ENCODE data around the gene CYCS.
A peak's percentile ranks its signal among the peaks of the same experiment; 100 is the strongest.
"Not testable (repeated sequence)": the region's sequence is repeated elsewhere in the genome, so short reads cannot be mapped to it uniquely, and the experiment has no call there.

CYCS gene

DNA sequence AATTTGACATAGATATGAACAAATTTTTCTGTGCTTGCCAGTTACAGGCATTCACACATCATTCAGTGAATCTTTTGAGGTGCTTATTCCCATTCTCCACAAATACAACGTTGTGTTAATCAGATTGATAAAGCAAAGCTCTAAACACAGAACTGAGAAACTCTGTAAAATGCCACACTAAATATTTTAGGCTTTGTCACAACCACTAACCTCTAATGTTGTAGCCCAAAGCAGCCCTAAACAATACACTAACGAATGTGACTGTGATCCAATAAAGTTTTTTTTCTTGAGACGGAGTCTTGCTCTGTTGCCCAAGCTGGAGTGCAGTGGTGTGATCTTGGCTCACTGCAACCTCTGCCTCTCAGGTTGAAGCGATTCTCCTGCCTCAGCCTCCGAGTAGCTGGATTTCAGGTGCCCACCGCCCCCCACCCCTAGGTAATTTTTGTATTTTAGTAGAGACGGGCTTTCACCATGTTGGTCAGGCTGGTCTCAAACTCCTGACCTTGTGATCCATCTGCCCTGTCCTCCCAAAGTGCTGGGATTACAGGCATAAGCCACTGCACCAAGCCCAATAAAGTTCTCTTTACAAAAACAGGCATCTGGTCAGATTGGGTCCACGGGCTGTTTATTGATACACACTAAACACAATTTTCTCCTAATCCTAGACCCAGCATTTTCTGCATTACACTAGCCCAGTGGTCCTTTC lies 6.9 kb downstream of the CYCS start:
- TF ChIP-seq, protein P1, sequence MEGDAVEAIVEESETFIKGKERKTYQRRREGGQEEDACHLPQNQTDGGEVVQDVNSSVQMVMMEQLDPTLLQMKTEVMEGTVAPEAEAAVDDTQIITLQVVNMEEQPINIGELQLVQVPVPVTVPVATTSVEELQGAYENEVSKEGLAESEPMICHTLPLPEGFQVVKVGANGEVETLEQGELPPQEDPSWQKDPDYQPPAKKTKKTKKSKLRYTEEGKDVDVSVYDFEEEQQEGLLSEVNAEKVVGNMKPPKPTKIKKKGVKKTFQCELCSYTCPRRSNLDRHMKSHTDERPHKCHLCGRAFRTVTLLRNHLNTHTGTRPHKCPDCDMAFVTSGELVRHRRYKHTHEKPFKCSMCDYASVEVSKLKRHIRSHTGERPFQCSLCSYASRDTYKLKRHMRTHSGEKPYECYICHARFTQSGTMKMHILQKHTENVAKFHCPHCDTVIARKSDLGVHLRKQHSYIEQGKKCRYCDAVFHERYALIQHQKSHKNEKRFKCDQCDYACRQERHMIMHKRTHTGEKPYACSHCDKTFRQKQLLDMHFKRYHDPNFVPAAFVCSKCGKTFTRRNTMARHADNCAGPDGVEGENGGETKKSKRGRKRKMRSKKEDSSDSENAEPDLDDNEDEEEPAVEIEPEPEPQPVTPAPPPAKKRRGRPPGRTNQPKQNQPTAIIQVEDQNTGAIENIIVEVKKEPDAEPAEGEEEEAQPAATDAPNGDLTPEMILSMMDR (IDR thresholded peaks at IDR 0.05; ENCODE audit: extremely low read depth, missing control alignments) = no peak
- DNase-seq (ENCODE audit: low spot score) = peak; percentile 19

DNA sequence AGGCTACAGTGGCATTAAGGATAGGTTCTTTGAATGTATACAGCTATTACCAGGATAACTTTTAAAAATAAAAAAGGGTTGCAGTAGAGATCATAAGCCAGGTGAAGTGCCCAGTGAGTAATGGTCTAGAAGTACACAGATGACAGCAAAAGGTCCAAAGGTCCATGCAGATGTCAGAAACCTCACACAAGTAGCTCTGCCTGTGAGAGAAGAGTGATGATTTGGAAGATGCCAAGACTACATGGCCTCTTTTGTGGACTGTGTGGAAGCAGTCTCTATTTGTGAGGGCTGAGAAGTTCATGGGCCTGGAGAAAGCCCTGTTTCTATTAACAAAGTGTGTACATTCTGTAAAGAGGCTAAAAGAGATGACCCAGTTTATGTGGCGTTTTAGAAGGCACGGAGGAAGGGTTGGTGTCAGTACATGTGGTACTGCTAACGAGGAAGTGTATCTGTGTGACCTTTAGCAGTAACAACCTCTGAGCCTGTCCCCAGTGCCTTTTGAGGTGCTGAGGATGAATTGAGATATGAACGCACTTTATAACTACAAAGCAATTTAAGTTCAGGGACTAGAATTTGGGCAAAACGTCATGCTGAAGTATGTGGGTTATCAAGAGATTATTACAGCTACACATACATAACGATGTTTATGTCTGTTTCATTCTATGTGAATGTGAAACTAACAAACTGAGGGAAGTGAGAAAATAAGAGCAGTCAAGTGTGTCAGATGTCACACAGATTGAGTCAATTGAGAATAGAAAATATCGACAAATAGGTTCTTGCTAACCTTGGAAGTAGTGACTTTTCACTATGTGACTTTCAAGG lies 7.6 kb downstream of the CYCS start:
- peak; percentile 69 for DNase-seq (ENCODE audit: low spot score)
- TF ChIP-seq, protein P1 (IDR thresholded peaks at IDR 0.05; ENCODE audit: extremely low read depth, missing control alignments) = no peak

DNA sequence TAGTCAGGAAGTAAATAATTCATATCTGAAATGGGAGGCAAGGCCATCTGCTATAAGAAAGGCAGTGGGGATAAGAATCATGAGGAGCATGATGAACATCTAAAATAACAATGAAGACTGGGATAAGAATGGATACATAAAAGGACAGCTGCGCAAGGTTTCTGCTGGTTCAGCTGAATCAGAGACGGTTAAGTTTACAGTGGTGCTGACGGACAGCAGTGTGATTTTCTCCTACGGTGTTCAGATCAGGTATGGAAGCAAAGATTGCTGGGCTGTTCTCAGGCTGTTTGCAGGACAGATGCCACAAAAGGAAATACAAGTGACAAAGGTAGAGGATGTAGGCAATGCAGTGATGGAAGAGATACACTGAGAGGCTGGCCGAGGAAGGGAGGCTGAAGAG lies 8.4 kb downstream of the CYCS start:
- TF ChIP-seq, protein P1 (IDR thresholded peaks at IDR 0.05; ENCODE audit: extremely low read depth, missing control alignments) = no peak
- DNase-seq (ENCODE audit: low spot score) = no peak

DNA sequence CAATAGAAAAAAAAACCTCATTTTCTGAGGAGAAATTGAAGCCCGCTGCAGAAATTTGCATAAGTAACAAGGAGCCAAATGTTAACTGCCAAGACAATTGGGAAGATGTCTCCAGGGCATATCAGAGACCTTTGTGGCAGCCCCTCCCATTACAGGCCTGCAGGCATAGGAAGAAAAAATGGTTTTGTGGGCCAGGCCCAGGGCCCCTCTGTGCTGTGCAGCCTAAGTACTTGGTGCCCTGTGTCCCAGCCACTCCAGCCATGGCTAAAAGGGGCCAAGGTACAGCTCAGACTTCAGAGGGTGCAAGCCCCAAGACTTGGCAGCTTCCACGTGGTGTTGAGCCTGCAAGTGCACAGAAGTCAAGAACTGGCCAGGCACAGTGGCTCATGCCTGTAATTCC lies 14.5 kb downstream of the CYCS start:
- DNase-seq (ENCODE audit: low spot score) = not testable (repeated sequence)

DNA sequence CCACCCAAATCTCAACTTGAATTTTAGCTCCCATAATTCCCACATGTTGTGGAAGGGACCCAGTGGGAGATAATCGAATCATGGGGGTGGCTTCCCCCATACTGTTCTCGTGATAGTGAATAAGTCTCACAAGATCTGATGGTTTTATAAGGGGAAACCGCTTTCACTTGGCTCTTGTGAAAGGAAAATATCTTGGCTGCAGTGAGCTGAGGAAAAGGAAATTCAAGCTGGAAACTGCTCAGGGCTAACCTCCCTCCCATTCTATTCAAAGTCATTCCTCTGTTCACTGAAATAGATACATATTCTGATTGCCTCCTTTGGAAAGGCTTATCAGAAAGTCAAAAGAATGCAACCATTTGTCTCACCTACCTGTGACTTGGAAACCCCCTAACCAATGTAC lies 15.8 kb downstream of the CYCS start:
- no peak for DNase-seq (ENCODE audit: low spot score)
- TF ChIP-seq, protein P1 (IDR thresholded peaks at IDR 0.05; ENCODE audit: extremely low read depth, missing control alignments) = no peak

DNA sequence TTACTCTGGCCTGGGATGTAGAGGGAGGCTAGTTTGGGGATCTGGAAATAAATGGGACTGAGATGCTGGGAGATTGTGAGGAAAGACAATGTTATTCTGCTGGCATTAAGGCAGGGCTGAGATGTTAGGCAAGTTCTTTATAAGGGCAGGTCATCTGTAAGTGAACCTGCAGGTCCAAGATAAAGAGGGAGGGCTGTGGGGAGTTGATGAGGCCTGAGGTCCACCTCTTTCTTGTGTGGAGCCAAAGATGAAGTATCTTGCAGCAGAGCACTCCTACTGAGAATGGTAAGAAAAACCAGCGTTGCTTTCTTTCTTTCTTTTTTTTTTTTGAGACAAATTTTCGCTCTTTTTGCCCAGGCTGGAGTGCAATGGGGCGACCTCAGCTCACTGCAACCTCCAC lies 19.1 kb downstream of the CYCS start:
- TF ChIP-seq, protein P1 (IDR thresholded peaks at IDR 0.05; ENCODE audit: extremely low read depth, missing control alignments) = no peak
- no peak for DNase-seq (ENCODE audit: low spot score)

DNA sequence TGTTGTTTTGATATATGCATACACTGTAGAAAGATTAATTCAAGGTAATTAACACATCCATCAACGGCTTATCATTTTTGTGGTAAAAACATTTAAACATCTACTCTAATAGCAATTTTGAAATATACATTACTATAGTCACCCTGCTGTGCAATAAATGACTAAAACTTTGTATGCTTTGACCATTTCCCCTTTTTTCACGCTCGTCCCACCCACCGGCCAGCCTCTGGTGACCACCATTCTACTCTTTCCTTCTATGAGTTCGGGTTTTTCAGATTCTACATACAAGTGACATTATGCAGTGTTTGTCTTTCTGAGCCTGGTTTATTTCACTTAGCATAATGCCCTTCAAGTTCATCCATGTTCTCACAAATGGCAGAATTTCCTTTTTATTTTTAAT lies 21.3 kb downstream of the CYCS start:
- TF ChIP-seq, protein P1 (IDR thresholded peaks at IDR 0.05; ENCODE audit: extremely low read depth, missing control alignments) = no peak
- DNase-seq (ENCODE audit: low spot score) = no peak

All from GM20000 (cell line).